T-cell (primary cell): ENCODE measurements around the gene RAB39B. TPM values are rescaled to one million over a fixed set of nuclear protein-coding genes. Genes with fewer than 3 reads are reported as not detected.

Experiments
- ATAC-seq, 4 experiments: fragments of 200-7000 bp in 3 of 4; fragments of 150-1000 bp in 1 of 4; cut with Tn5 transposase; replicated peaks in 1 of 4; 1 replicate in 3 of 4; 2 replicates in 1 of 4; pipeline ENCODE4 v1.10.0; 2021; ENCODE audit warnings: moderate library complexity in 3 of 4, mild to moderate bottlenecking in 2 of 4, moderate number of reproducible peaks in 1 of 4
- CTCF ChIA-PET, 2 donors: fragments of 300-600 bp; sonication (Branson Sonifier 250); formaldehyde crosslinking; loops; one replicate each; lab custom pipeline; 2022; ENCODE audit warnings: antibody characterized with exemption in 2 of 2; lab: Charles Lee
- POLR2A ChIA-PET, 2 donors: fragments of 300-600 bp; sonication (Branson Sonifier 250); formaldehyde crosslinking; loops; one replicate each; lab custom pipeline; 2022; ENCODE audit warnings: antibody characterized with exemption in 2 of 2; lab: Charles Lee
- DNase-seq, 35 experiments: peaks; one replicate each; pipeline versions ENCODE4 v3.0.0 to v3.0.0-alpha.2; 2013 to 2023
- H3K27ac ChIP-seq: one replicate; pipeline ENCODE4 v1.5.1; 2013; ENCODE audit warnings: low read length
- H3K27me3 ChIP-seq, 2 experiments: replicated peaks in 1 of 2; 1 replicate in 1 of 2; 2 replicates in 1 of 2; pipeline versions ENCODE4 v1.6.1 to v1.7.0; 2013; ENCODE audit warnings: low read length in 1 of 2, mixed read lengths in 1 of 2; ENCODE audit not compliant: control insufficient read depth in 2 of 2, insufficient read depth in 2 of 2; ENCODE audit errors: extremely low read depth in 1 of 2
- H3K36me3 ChIP-seq, 2 donors: 1 replicate in 1 of 2; 2 replicates in 1 of 2; pipeline versions ENCODE4 v1.6.1 to v1.7.0; 2013; ENCODE audit warnings: low read length in 1 of 2; ENCODE audit not compliant: control insufficient read depth in 2 of 2, insufficient read depth in 1 of 2; ENCODE audit errors: extremely low read depth in 1 of 2
- H3K4me1 ChIP-seq, 2 experiments: 1 replicate in 1 of 2; 2 replicates in 1 of 2; pipeline versions ENCODE4 v1.6.1 to v1.7.0; 2013; ENCODE audit warnings: low read length in 2 of 2, mixed read lengths in 1 of 2; ENCODE audit not compliant: insufficient read depth in 2 of 2, control insufficient read depth in 1 of 2; ENCODE audit errors: extremely low read depth in 1 of 2
- H3K4me3 ChIP-seq, 2 donors: 1 replicate in 1 of 2; 2 replicates in 1 of 2; pipeline versions ENCODE4 v1.5.1 to v1.7.0; 2013; ENCODE audit warnings: mild to moderate bottlenecking in 2 of 2, low read length in 1 of 2, moderate library complexity in 1 of 2; ENCODE audit not compliant: control insufficient read depth in 1 of 2; ENCODE audit errors: extremely low read depth in 1 of 2
- H3K9me3 ChIP-seq: 2 replicates; pipeline ENCODE4 v1.7.0; 2013
- H3K27ac Mint-ChIP-seq, 2 donors: one replicate each; pipeline ENCODE4 v1.8.0; 2020 to 2021; ENCODE audit warnings: mild to moderate bottlenecking in 2 of 2, mixed read lengths in 2 of 2
- H3K27me3 Mint-ChIP-seq, 2 donors: one replicate each; pipeline ENCODE4 v1.8.0; 2021 to 2022; ENCODE audit warnings: mixed read lengths in 2 of 2
- H3K36me3 Mint-ChIP-seq: one replicate; pipeline ENCODE4 v1.8.0; 2021; ENCODE audit warnings: mixed read lengths
- H3K4me1 Mint-ChIP-seq, 3 donors: one replicate each; pipeline ENCODE4 v1.8.0; 2020 to 2022; ENCODE audit warnings: mixed read lengths in 3 of 3, mild to moderate bottlenecking in 1 of 3
- H3K4me3 Mint-ChIP-seq, 3 donors: one replicate each; pipeline ENCODE4 v1.8.0; 2020 to 2022; ENCODE audit warnings: mild to moderate bottlenecking in 3 of 3, mixed read lengths in 3 of 3, moderate library complexity in 3 of 3
- H3K9me3 Mint-ChIP-seq, 3 donors: one replicate each; pipeline ENCODE4 v1.8.0; 2020 to 2022; ENCODE audit warnings: mixed read lengths in 3 of 3
- WGBS: methylation state at CpG from one replicate; pipeline ENCODE4 v1.1.5; 2013; ENCODE audit warnings: missing lambda C conversion rate; ENCODE audit not compliant: insufficient coverage; 5-methylcytosine and 5-hydroxymethylcytosine counted together
- total RNA-seq, 35 experiments: library from RNA in 6 of 35; stranded (reverse) in 6 of 35; fragments of 120-200 nt in 1 of 35; gene quantifications; one replicate each; pipeline versions ENCODE4 v1.2.1 to v1.2.4 and lab custom pipeline; 2013 to 2026

The RAB39B gene
- total RNA-seq, 5 donors from 2014 or later (not counting 1 experiment from before 2014, with no cell fraction given): 5.5 to 13.4 (median 12.8) TPM

- ChIA-PET CTCF (no interaction called here), POLR2A (no interaction called here)
- 100% methylated on average over 1 of the region's 2 CpGs for WGBS
- peak overlapping the region in 2 of 3 donors; percentile 58 to 97 for H3K4me3 Mint-ChIP-seq
- H3K36me3 Mint-ChIP-seq: peaks cover 15% of the 10 kb centered on the region
- H3K9me3 Mint-ChIP-seq: no peaks in the 10 kb centered on the region
- Histone ChIP-seq H3K9me3 (no peaks in the 10 kb centered on the region), H3K27ac (no peak overlapping the region), H3K27me3 (no peaks in the 10 kb centered on the region), H3K4me3 (no peak overlapping the region), H3K4me1 (peaks cover 10 to 13% of the 10 kb centered on the region in 2 experiments), H3K36me3 (no peaks in the 10 kb centered on the region)
- ATAC-seq: no peak
- DNase-seq: no peak
- H3K27me3 Mint-ChIP-seq: no peaks in the 10 kb centered on the region
- H3K4me1 Mint-ChIP-seq: peaks cover 23 to 29% (median 25%) of the 10 kb centered on the region in 3 donors
- H3K27ac Mint-ChIP-seq: no peak overlapping the region
Observed at GRCh38 chrX:155218777-155219176, 45.5 kb downstream of the RAB39B start.

GRCh38 chrX:155216940-155217440 is 47.3 kb downstream of the RAB39B start:
- no peaks in the 10 kb centered on the region for H3K27me3 ChIP-seq
- POLR2A ChIA-PET: no interaction called here
- no peak overlapping the region for H3K27ac ChIP-seq
- no peaks in the 10 kb centered on the region for H3K36me3 ChIP-seq
- no peaks in the 10 kb centered on the region for H3K9me3 ChIP-seq
- peak overlapping the region; percentile 83 to 97 (median 94) for H3K4me3 Mint-ChIP-seq
- peaks cover 6% of the 10 kb centered on the region for H3K36me3 Mint-ChIP-seq
- no peak for ATAC-seq
- H3K4me1 ChIP-seq: peaks cover 10 to 13% of the 10 kb centered on the region in 2 experiments
- H3K4me3 ChIP-seq: peak overlapping the region; percentile 86 to 94
- H3K4me1 Mint-ChIP-seq: peaks cover 21 to 29% (median 25%) of the 10 kb centered on the region in 3 donors
- DNase-seq: no peak
- CTCF ChIA-PET: interaction anchor here (0.5 to 2.4 kb wide), 10 partner anchors 27 to 1882 kb away, joined by 3 to 11 read pairs (median 3); no protein-coding TSS in a partner anchor
- H3K27ac Mint-ChIP-seq: peak overlapping the region; percentile 46 to 84
- no peaks in the 10 kb centered on the region for H3K27me3 Mint-ChIP-seq
- no peaks in the 10 kb centered on the region for H3K9me3 Mint-ChIP-seq
- 0% methylated on average over 1 of the region's 11 CpGs for WGBS

GRCh38 chrX:155216179-155216939 is 47.9 kb downstream of the RAB39B start, which contains the start of gene VBP1:
VBP1 (plus strand) TSS chrX:155216460; CDS start chrX:155216483, 23 bp downstream.
- Histone ChIP-seq H3K9me3 (no peaks in the 10 kb centered on the region), H3K27ac (peak within 1 kb of the TSS; percentile 76), H3K36me3 (no peaks in the 10 kb centered on the region), H3K4me1 (peaks cover 10 to 13% of the 10 kb centered on the region in 2 experiments), H3K4me3 (peak within 1 kb of the TSS; percentile 86 to 94), H3K27me3 (no peaks in the 10 kb centered on the region)
- CTCF ChIA-PET: interaction anchor here (0.5 to 2.4 kb wide), 11 partner anchors 26 to 1882 kb away, joined by 3 to 11 read pairs (median 3); no protein-coding TSS in a partner anchor
- peak within 1 kb of the TSS; percentile 83 to 97 (median 94) for H3K4me3 Mint-ChIP-seq
- H3K9me3 Mint-ChIP-seq: no peaks in the 10 kb centered on the region
- no peaks in the 10 kb centered on the region for H3K27me3 Mint-ChIP-seq
- no peaks in the 10 kb centered on the region for H3K36me3 Mint-ChIP-seq
- DNase-seq: peak; percentile 58 to 91 (median 84)
- H3K27ac Mint-ChIP-seq: peak within 1 kb of the TSS; percentile 87 to 90
- WGBS: 2% methylated on average over 20 of the region's 53 CpGs
- peak; percentile 97 to 99 (median 98) for ATAC-seq
- peaks cover 21 to 26% (median 25%) of the 10 kb centered on the region in 3 donors for H3K4me1 Mint-ChIP-seq
- POLR2A ChIA-PET: no interaction called here

- WGBS: 100% methylated on average over 1 of the region's 15 CpGs
- Histone ChIP-seq H3K4me1 (peaks cover 10 to 13% of the 10 kb centered on the region in 2 experiments), H3K4me3 (peak overlapping the region; percentile 86 to 94), H3K27ac (peak overlapping the region; percentile 76), H3K36me3 (no peaks in the 10 kb centered on the region), H3K27me3 (no peaks in the 10 kb centered on the region), H3K9me3 (no peaks in the 10 kb centered on the region)
- peak; percentile 23 to 35 (median 28) for ATAC-seq
- Mint-ChIP-seq H3K4me3 (peak overlapping the region; percentile 83 to 97 (median 94)), H3K9me3 (no peaks in the 10 kb centered on the region), H3K27me3 (no peaks in the 10 kb centered on the region), H3K27ac (peak overlapping the region; percentile 87 to 90), H3K36me3 (no peaks in the 10 kb centered on the region), H3K4me1 (peaks cover 21 to 26% (median 25%) of the 10 kb centered on the region in 3 donors)
- CTCF ChIA-PET: interaction anchor here in 1 of 2 donors (0.6 to 2.4 kb wide), 3 partner anchors 67 to 418 kb away, joined by 3 to 11 read pairs (median 3); no protein-coding TSS in a partner anchor
- POLR2A ChIA-PET: no interaction called here
- no peak for DNase-seq
Observed at GRCh38 chrX:155215443-155216178, 48.7 kb downstream of the RAB39B start.

GRCh38 chrX:155213731-155214130 is 50.6 kb downstream of the RAB39B start:
- WGBS: 100% methylated on average over 2 of the region's 4 CpGs
- DNase-seq: no peak
- H3K4me3 Mint-ChIP-seq: no peak overlapping the region

GRCh38 chrX:155211208-155211607 is 53.1 kb downstream of the RAB39B start:
- Mint-ChIP-seq H3K27ac (no peak overlapping the region), H3K4me1 (peaks cover 4 to 6% (median 5%) of the 10 kb centered on the region in 3 donors), H3K36me3 (no peaks in the 10 kb centered on the region), H3K27me3 (no peaks in the 10 kb centered on the region), H3K9me3 (no peaks in the 10 kb centered on the region), H3K4me3 (no peak overlapping the region)
- H3K27me3 ChIP-seq: no peaks in the 10 kb centered on the region
- H3K4me1 ChIP-seq: peaks cover 2 to 5% of the 10 kb centered on the region in 2 experiments
- H3K36me3 ChIP-seq: no peaks in the 10 kb centered on the region
- no peak for ATAC-seq
- H3K9me3 ChIP-seq: no peaks in the 10 kb centered on the region
- ChIA-PET CTCF (no interaction called here), POLR2A (no interaction called here)
- WGBS: no CpG with 5 or more reads among the region's 3 CpGs
- no peak overlapping the region for H3K4me3 ChIP-seq
- H3K27ac ChIP-seq: no peak overlapping the region
- no peak for DNase-seq

More at GRCh38 chrX:155213731-155214130, 50.6 kb downstream of the RAB39B start:
- H3K27me3 Mint-ChIP-seq: no peaks in the 10 kb centered on the region
- no peaks in the 10 kb centered on the region for H3K9me3 Mint-ChIP-seq
- ChIA-PET CTCF (no interaction called here), POLR2A (no interaction called here)
- peaks cover 18 to 22% (median 20%) of the 10 kb centered on the region in 3 donors for H3K4me1 Mint-ChIP-seq
- H3K36me3 Mint-ChIP-seq: no peaks in the 10 kb centered on the region
- Histone ChIP-seq H3K27ac (no peak overlapping the region), H3K4me1 (peaks cover 10 to 13% of the 10 kb centered on the region in 2 experiments), H3K9me3 (no peaks in the 10 kb centered on the region), H3K27me3 (no peaks in the 10 kb centered on the region), H3K4me3 (no peak overlapping the region), H3K36me3 (no peaks in the 10 kb centered on the region)
- no peak overlapping the region for H3K27ac Mint-ChIP-seq
- no peak for ATAC-seq
